NCI-H69 (cell line): ENCODE data around the gene TRAPPC5.

ENCODE experiments used
- DNase-seq: peaks from one replicate; lab custom pipeline; 2025; lab: John Stamatoyannopoulos, UW

TRAPPC5 gene

DNA sequence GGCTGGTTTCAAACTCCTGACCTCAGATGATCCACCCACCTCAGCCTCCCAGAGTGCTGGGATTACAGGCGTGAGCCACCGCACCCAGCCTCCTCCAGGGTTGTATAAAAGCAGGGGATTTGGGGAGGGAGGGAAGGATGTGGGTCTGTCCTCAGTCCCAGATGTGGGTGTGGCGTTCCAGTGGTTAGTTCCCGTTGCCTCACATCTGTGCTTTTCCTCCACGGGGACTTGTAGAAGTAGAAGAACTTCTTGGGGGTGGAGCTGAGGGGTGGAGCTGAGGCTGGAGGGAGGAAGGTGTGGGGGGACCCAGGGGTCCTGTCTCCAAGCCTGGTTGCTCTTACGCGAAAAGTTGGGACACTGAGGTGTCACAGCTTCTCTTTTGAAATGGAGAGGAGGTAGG is 4.3 kb upstream of the TRAPPC5 start:
- DNase-seq = no peak

DNA sequence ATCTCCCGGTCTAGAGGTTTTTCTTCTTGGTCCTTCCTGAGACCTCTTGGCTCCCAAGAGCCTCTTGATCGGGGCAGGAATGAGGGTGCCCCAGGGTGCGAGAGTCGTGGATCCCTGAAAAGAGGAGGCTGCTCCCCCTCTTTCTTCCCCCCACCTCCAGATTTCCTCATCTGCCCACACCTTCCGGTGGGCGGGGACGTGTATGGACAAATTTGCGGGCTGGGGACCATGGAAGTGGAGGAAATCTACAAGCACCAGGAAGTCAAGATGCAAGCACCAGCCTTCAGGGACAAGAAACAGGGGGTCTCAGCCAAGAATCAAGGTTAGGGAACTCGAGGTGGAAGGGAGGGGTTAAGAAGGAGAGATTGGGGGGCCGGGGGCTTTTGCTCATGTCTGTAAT is 3.8 kb upstream of the TRAPPC5 start, which contains the start of gene MCEMP1:
Gene MCEMP1, plus strand, starts transcription at position 237 of the 400 bp plus-strand sequence. Its CDS starts 31 bp downstream, at position 268.
- DNase-seq = no peak

DNA sequence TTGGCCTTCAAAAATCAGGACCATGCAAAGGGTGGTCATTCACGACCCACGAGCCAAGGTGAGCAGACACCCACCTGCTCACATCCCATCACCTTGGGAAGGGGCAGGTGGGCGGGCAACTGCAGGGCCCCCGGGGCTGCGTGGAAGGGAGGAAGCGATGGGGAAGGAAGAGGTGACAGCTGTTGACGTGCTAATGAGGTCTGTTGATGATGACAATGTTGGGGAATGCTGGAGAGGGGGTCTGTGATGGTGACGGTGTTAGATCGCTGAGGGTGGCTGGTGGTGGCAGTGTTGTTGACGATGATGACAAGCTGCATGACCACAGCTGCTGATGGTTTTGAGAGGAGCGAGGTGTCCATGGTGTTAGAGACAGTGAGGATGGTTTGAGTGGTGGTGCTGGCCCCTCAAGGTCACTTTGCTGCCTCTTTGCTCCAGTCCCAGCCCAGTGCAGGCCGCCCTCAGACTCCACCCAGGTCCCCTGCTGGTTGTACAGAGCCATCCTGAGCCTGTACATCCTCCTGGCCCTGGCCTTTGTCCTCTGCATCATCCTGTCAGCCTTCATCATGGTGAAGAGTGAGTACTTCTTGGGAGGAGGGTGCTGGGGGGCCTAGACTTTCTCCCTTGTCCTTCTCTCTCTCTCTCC is 2.8 kb upstream of the TRAPPC5 start:
- no peak for DNase-seq

DNA sequence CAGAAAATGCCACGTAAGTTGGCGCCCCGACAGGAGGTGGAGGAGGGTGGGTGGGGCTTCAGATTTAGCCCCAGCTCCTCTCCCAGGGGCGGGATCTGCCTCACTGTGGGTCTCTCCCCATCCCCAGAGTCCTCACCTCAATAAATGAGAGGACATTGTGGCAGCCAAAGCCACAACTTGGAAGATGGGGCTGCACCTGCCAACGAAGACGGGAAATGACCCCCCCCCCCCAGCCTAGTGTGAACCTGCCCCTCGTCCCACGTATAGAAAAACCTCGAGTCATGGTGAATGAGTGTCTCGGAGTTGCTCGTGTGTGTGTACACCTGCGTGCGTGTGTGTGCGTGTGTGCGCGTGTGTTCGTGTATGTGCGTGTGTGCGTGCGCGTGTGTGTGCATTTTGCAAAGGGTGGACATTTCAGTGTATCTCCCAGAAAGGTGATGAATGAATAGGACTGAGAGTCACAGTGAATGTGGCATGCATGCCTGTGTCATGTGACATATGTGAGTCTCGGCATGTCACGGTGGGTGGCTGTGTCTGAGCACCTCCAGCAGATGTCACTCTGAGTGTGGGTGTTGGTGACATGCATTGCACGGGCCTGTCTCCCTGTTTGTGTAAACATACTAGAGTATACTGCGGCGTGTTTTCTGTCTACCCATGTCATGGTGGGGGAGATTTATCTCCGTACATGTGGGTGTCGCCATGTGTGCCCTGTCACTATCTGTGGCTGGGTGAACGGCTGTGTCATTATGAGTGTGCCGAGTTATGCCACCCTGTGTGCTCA is 1.5 kb upstream of the TRAPPC5 start:
- peak; percentile 58 for DNase-seq

DNA sequence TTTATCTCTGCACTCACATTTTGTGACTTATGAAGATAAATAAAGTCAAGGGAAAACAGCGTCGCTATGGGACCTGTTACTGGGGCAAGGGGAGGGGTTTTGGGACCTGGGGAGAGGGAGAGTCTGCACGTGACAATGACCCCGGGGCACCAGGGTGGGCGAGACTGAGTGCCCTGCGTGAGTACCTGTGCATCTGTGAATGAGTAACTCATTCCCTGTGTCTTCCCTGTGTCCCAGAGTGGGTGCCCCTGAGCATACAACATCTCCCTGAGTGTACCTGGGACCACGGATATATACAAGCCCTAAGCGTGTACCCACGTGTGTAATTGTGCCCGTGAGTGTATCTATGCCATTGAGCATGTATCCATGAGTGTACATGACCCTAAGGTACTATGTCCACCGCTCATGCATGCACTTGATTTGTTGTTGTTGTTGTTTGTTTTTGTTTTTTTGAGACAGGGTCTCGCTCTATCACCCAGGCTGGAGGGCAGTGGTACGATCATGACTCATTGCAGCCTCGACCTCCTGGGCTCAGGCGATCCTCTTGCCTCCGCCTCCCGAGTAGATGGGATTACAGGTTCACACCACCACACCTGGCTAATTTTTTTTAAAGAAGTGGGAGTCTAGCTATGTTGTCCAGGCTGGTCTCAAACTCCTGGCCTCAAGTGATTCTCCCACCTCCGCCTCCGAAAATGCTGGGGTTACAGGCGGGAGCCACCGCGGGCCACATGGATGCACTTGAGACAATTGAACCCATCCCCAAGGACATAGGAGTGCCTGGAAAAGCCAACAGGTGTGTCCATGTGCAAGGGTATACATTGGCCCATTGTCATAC is 645 bp upstream of the TRAPPC5 start:
- DNase-seq = no peak

DNA sequence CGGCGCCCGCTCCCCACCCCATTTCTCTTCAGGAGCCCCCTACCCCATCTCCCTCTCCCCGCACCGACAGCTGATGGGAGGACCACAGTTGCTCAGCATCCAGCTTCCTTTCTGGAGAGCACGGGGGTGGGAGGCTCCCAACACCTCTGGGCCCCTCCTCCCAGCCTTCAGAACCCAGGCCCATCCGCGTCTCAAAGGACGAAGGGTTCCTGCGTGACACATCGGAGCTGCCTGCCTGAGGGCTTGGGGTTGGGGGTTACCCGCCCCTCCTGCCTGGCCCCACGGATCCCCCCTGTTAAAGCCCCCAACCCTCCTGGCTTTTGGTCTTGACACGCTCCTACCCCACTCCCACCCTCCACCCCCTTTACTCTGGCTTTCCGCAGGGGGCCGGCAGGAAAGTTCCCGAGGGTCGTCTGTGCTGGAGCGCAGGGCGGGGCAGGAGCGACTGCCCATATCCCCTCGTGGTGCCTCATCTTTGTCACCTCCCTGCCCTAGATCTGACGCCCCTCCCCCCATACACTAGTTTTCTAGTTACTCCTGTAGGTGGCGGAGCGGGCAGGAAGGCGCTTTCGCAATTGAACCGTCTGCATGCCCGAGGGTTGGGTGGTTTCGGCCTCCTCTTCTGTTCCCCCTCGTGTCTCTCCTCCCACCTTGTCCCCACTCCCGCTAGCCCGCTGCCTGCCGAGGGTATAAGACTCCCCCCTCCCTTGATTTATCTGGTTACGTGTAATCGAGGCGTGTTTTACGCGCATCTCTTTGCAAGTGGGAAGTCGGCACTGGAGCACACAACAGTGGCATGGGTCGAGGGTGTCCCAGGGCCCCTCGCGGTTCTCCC is 924 bp downstream of the TRAPPC5 start:
- DNase-seq = peak; percentile 39

DNA sequence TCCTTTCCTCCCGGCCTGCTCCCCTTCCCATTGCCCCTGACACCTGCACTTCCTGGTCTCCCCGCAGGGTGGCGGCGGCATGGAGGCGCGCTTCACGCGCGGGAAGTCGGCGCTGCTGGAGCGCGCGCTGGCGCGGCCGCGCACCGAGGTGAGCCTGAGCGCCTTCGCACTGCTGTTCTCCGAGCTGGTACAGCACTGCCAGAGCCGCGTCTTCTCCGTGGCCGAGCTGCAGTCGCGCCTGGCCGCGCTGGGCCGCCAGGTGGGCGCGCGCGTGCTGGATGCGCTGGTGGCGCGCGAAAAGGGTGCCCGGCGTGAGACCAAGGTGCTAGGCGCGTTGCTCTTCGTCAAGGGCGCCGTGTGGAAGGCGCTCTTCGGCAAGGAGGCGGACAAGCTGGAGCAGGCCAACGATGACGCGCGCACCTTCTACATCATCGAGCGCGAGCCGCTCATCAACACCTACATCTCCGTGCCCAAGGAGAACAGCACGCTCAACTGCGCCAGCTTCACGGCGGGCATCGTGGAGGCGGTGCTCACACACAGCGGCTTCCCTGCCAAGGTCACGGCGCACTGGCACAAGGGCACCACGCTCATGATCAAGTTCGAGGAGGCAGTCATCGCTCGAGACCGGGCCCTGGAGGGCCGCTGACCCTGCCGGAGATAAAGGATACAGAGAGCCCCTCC is 1.7 kb downstream of the TRAPPC5 start:
- DNase-seq = no peak

DNA sequence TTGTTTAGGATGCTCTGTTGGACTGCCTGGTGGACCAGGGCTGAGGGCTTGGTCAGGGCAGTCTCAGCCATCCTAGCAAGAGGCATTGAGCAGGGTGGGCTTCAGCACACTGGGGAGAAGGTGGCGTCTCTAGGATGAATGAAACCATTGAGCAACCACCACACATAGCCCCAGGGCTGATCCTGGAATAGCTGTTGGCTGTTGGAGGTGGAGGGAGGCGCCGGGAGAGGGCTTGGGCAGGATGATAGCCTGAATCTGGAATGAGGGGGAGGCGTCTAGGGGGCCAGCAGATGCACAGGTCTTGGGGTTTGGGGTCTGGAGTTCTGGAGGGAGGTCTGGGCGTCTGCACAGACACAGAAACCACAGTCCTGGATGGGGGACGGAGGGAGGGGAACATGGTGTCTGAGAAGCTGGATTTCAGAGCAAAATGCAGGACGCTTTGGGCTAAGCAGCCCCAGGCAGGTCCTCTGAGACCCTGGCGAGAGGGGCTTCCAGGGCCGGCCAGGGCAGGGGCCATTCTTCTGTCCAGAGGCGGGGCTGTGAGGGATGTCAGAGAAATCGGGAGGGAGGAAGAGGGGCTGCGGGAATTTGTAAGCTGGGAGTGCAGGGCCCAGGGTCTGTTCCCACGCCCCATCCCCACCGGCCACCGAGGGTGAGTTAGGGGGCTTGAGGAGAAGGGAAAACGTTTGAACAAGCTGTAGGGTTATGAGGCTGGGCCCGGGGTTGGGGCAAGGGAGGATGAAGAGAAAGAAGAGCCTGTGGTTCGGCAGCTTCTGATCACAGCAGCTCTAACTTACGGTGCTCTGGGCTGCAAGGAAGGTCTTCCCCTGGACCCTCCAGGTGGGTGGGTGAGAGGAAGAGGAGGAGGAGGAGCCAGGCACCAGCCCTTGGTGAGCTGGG is 5.2 kb downstream of the TRAPPC5 start:
- DNase-seq = no peak

DNA sequence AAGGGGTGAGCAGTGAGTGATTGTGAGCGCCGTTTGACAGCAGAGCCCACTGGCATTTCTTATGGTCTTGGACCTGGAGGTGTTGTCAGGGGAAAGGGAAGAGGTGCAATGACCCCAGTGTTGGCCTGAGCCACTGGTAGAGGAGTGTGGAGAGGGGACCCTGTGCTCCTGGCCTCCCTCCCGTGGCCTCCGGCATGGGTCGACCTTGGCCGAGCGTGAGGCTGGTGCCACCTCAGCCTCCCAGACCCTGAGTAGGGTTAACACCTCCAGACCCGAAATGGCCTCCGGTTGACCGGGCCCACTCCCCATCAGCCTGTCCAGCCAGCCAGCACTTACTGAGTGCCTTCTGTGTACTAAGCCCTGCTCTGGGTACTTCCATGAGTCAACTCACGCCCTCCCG is 6.5 kb downstream of the TRAPPC5 start:
- DNase-seq = no peak

DNA sequence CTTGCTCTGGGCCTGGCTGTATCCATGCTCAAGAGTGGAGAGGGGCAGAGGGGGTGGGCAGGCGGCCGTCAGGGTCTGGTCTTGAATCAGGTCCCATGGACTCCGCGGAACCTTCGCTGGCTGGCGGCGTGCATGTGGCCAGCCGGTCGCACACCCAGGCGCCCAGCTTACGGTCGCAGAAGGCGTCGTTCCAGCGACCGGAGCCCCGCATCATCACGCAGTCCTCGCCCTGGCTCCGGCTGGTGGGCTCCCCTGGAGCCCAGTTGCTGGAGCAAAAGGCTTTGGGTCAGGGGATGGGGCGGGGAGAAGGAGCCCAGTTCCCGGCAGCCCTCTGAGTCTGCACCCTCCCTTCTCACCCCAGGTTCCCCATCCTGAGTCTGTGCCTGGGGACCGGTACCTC is 8.5 kb downstream of the TRAPPC5 start:
- DNase-seq = no peak

DNA sequence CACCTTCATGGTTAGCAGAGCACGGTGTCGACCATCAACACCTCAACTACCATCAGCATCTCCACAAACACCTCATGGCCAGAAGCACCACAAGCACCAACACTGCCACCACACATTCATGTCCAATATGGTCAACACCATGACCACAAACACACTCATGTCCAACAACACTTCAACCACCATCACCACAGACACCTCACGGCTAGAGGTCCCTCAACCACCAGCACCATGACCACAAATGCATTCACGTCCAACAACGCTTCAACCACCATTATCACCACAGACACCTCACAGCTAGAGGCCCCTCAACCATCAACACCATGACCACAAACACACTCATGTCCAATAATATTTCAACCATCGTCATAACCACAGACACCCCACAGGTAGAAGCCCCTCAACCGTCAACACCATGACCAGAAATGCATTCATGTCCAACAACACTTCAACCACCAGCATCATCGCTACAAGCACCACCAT is 10.2 kb downstream of the TRAPPC5 start:
- DNase-seq = no peak

DNA sequence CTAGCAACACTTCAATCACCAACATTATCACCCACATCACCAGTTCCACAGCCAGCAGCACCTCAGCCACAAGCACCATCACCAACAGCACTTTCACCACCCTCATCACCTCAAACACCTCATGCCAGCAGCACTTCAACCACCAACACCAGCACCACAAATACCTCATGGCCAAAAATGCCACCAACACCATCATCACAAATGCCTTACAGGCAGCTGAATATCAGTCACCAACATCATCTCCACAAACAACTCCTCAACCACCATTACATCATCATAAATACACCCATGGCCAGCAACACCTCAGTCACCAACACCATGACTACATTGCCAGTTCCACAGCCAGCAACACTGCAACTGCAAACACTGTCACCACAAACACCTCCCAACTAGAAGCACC is 10.9 kb downstream of the TRAPPC5 start:
- DNase-seq = no peak

DNA sequence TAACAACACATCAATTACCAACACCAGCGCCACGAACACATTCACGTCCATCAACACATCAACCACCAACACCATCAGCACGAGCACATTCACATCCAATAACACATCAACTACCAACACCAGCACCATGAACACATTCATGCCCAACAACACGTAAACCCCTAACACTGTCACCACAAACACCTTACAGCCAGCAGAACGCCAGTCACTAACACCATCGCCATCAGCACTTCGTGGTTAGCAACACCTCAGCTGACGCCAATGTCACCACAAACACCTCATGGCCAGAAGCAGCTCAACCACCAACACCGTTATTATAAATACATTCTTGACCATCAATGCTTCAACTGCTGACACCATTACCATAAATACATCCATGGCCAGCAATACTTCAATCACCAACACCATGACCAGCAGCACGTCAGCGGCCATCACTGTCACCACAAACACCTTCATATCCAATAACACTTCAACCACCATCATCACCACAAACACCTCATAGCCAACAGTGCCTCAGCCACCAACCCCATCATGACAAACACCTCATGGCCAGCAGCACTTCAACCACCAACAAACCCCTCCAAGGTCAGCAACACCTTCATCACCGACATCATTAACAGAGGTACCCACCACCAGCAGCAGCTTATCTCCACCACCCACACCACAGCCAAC is 11.9 kb downstream of the TRAPPC5 start:
- no peak for DNase-seq

DNA sequence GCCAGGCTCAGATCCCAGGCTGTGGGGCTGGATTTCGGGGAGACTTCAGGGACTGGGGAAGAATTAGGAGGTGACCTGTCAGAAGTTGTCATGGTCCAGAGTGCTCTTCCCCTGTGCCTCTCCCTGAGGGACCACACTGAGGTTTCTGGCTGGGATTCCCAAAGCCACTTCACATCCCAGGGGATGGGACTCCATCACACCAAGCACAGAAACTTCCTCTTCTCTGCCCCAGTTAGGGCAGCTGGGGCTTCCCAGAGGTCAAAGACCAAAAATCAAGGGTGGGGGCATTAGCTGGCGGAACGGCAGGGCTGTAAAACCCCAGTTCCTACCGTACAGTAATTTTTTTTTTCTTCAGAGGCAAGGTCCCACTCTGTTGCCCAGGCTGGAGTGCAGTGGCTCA is 13.9 kb downstream of the TRAPPC5 start:
- no peak for DNase-seq

DNA sequence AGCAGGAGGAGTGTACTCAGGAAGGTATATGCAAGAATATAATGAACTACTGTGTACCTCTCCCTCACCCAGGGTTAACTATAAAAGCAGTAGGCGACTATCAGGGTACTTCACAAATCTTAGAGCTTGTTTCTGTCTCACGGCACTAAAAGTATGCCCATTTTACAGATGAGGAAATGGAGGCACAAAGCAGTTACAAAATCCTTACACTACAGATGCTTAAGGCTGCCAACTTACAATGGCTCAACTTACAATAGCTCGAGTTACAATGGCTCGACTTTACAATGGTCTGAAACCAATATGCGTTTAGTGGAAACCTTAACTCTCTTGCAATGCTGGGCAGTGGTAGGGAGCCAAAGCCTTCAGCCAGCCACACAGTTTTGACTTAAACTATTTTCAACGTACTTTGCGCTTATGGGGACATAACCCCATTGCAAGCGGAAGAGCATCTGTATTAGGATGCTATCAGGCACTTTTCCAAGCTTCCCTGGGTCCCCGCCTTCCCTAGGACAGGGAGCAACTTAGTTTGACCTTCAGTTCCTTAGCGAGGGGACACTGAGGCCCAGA is 17.2 kb downstream of the TRAPPC5 start:
- DNase-seq = no peak

DNA sequence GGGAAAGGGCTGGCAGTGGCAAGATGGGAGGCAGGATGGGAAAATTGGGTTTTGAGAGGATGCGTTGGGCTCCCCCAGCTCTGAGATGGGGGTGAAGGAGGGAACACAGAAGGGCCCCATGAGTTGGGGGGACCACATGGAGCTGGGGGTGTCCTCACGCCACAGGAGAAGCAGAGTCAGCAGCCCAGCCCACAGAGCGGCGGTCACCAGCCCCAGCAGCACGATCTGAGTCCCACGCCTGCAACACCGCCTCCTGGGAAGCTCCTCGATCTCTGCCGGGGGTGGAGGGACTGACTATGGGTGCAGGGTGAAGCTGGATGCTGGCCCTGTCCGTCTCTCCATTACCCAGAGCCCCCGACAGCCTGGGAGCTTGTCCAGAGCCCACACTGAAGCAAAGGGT is 17.9 kb downstream of the TRAPPC5 start:
- DNase-seq = no peak

DNA sequence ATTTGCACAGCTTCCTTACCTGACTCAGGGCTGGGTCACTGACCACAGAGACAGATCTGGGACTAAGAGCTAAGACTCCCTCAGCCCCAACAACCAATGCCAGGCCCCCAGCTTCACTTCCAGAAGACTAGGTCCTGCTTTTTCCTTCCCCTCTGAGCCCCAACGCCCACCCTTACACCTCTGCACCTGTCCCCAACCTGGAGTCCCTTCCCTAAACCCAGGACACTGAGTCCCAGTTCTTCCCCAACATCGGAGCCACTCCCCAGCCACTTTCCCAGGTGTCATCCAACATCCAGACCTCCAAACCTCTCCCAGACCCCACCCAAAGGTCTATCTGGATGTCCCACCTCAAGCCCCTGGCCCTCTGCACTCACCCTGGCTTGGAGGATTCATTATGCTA is 18.4 kb downstream of the TRAPPC5 start:
- DNase-seq = no peak

DNA sequence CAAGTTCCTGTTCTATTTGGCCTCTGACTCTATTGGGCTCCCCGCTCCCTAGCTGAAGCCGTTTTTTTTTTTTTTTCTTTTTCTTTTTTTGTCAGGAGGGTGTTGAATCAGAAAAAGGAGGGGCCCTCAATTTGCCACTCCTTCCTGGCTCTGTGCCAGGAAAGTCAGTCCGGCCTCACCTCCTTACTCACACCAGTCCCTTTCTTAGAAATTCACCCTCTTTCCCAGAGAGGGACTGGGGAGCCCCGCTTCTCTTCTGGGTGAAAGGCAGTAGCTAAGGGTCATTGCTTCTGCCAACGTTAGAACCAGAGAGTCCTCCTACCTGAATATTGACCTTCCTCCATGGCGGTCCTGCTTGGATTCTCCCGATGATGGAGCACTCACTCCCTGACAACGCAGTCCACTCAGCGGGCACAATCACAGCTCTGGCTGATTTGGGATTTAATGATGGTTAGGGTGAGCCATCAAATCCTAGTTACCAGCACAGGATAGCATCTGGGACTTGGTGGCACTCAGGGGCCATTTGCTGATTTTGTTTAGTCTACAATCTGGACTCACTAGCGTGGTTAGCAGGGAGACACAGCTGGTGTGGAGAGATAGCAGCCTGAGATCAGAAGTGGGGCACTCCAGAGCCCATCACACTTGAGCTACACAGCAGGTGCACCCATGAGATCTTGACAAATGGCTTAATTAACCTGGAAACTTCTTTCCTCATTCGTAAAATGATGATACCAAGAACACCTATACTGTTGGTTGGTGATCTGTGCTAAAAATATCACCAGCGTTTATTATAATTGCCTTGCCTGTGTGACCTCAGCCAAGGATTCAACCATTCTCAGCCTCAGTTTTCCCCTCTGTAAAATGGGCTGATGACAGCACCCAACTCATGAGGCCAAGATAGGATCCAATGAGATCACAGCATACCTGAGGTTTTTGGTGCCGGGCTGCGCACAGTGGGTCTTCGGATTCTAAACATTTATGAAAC is 19.1 kb downstream of the TRAPPC5 start:
- no peak for DNase-seq
